Right atrium auricular region (tissue), 2 donors: Measurements from ENCODE around the gene MYH13. TPM values are rescaled to one million over a fixed set of nuclear protein-coding genes. Genes with fewer than 3 reads are reported as not detected.

Experiments
- DNase-seq: peaks from one replicate; pipeline ENCODE4 v3.0.0-alpha.2; 2019; ENCODE audit warnings: low spot score
- H3K27ac ChIP-seq, 2 donors: fragments of 200-600 bp; sonication (generic); 1 replicate in 1 of 2; 2 replicates in 1 of 2; pipeline ENCODE4 v1.5.1; 2016 to 2019
- H3K27me3 ChIP-seq, 2 donors: fragments of 200-600 bp; sonication (generic); one replicate each; pipeline versions ENCODE4 v1.5.1 to v1.6.0; 2017 to 2019
- H3K36me3 ChIP-seq: fragments of 200-600 bp; sonication (generic); one replicate; pipeline ENCODE4 v1.5.1; 2016
- H3K4me1 ChIP-seq, 2 donors: fragments of 200-600 bp; sonication (generic); one replicate each; pipeline versions ENCODE4 v1.5.1 to v1.6.0; 2017 to 2019
- H3K4me3 ChIP-seq, 2 donors: fragments of 200-600 bp; sonication (generic); 1 replicate in 1 of 2; 2 replicates in 1 of 2; pipeline ENCODE4 v1.5.1; 2017 to 2019; ENCODE audit warnings: mild to moderate bottlenecking in 1 of 2, moderate library complexity in 1 of 2
- H3K9me3 ChIP-seq, 2 donors: fragments of 200-600 bp; sonication (generic); one replicate each; pipeline ENCODE4 v1.5.1; 2019
- total RNA-seq, 2 donors: library from RNA; depleted of rRNA; stranded (reverse); fragments of >200 nt; gene quantifications; one replicate each; pipeline ENCODE4 v1.1.0, GENCODE V29; 2016
- TF ChIP-seq, protein P1 (sequence below), 2 donors: fragments of 200-600 bp; sonication (generic); IDR thresholded peaks; one replicate each; pipeline ENCODE4 v1.5.1; 2019; ENCODE audit warnings: antibody characterized with exemption in 2 of 2

MYH13 gene
- total RNA-seq, 2 donors from 2014 or later: not detected

DNA sequence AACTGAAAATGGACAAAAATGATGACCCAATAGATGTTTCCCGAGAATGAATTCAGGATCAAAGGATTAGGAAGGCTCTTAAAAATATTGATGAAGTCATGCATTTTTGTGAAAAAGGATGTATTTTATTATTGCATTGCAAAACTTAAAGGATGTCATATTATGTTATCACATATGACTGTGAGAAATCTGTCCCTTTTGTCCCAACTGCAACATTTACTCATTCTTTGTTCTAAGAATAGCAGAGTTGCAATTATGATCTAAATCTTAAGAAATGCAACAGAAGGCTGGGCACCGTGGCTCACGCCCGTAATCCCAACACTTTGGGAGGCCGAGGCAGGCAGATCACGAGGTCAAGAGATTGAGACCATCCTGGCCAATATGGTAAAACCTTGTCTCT, 13.1 kb upstream of the MYH13 start:
- TF ChIP-seq, protein P1, sequence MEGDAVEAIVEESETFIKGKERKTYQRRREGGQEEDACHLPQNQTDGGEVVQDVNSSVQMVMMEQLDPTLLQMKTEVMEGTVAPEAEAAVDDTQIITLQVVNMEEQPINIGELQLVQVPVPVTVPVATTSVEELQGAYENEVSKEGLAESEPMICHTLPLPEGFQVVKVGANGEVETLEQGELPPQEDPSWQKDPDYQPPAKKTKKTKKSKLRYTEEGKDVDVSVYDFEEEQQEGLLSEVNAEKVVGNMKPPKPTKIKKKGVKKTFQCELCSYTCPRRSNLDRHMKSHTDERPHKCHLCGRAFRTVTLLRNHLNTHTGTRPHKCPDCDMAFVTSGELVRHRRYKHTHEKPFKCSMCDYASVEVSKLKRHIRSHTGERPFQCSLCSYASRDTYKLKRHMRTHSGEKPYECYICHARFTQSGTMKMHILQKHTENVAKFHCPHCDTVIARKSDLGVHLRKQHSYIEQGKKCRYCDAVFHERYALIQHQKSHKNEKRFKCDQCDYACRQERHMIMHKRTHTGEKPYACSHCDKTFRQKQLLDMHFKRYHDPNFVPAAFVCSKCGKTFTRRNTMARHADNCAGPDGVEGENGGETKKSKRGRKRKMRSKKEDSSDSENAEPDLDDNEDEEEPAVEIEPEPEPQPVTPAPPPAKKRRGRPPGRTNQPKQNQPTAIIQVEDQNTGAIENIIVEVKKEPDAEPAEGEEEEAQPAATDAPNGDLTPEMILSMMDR (IDR thresholded peaks at IDR 0.05): no peak
- Histone ChIP-seq H3K4me3 (no peak overlapping the region), H3K27ac (no peak overlapping the region), H3K27me3 (no peaks in the 10 kb centered on the region), H3K4me1 (no peaks in the 10 kb centered on the region), H3K9me3 (no peaks in the 10 kb centered on the region), H3K36me3 (no peaks in the 10 kb centered on the region)
- DNase-seq: no peak

DNA sequence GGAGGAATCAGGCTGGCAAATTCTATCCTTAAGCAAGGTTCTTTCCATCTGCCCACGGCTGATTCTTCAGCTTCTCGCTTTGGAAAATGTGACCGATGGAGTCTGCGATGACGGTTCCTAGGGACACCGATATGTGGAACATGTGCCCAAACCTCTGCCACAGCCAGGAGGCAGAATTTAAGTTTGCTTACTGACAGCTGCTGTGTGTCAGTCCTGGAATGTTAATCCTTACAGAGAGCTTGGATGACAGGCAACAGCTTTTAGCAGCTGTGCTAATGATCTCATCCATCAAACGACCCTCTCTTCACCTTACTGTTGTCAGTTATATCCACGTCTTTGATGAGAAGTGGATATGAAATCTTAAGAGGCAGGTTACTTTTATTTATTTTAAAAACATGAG, 11.4 kb upstream of the MYH13 start:
- TF ChIP-seq, protein P1 (IDR thresholded peaks at IDR 0.05): no peak
- Histone ChIP-seq H3K36me3 (no peaks in the 10 kb centered on the region), H3K27me3 (no peaks in the 10 kb centered on the region), H3K4me1 (no peaks in the 10 kb centered on the region), H3K27ac (no peak overlapping the region), H3K4me3 (no peak overlapping the region), H3K9me3 (no peaks in the 10 kb centered on the region)
- no peak for DNase-seq

DNA sequence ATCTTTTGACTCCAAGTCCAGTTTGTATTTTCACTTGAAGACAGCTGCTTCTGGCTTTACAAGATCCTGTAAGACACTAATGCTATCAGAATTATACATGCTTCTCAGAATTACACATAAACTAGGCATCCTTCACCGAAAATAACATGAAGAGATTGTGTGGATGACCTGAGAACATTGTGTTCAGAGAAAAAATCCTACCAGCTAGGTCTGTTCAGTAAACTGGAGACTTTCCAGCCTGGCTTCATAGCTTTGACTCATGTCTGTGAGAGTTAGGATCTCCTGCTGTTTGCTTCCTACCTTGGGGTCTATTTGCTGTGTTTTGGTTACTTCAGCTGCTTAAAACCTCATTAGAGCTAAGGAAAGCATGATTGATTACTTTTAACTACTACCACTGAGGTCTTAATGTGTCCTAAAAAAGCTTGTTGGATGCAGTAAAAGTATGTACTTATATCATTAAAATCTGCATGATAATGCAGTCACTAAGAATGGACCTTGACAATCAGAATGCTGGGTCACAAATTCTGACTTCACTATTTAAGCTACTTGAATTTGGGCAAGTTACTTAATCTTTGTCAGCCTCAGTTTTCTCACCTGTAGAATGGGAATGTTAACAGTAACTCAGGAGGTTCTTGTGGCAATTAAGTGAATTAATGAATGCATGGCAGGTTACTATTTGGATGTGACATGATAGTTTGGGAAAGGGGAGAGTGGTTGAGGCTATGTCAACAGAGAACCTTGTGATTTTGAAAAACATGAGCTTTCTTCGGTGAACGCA, 8.0 kb upstream of the MYH13 start:
- Histone ChIP-seq H3K27ac (no peak overlapping the region), H3K27me3 (no peaks in the 10 kb centered on the region), H3K4me1 (no peaks in the 10 kb centered on the region), H3K9me3 (no peaks in the 10 kb centered on the region), H3K36me3 (no peaks in the 10 kb centered on the region), H3K4me3 (no peak overlapping the region)
- TF ChIP-seq, protein P1 (IDR thresholded peaks at IDR 0.05): no peak
- DNase-seq: no peak

DNA sequence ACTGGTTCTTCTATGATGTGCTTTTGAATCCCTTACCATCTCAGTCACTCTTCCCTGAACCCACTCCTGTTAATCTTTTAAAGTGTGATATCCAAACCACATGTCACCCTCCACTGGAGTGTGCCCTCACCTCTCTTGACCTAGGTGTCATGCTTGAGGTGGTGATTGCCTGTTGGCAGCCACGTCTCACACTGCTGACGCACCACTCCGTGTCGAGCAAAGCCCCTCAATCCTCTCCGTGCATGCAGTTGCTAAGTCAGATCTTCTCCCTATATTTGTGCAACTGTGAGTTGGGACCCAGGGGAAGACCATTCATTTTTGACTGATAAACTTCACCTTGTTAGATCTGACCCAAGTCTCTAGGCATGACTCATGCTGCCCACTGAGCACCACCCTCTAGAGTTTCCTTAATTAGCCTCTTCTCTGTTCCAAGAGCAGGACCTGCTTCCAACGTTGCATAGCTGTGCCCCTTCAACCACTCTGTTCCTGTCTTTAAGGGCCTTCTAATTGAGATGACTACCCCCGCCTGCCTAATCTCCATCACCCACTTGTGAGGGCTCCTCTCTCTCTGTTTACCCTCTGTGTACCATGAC, 2.7 kb downstream of the MYH13 start:
- no peak for DNase-seq
- Histone ChIP-seq H3K4me3 (no peak overlapping the region), H3K4me1 (no peaks in the 10 kb centered on the region), H3K36me3 (no peaks in the 10 kb centered on the region), H3K27ac (no peak overlapping the region), H3K9me3 (no peaks in the 10 kb centered on the region), H3K27me3 (no peaks in the 10 kb centered on the region)
- TF ChIP-seq, protein P1 (IDR thresholded peaks at IDR 0.05): no peak

DNA sequence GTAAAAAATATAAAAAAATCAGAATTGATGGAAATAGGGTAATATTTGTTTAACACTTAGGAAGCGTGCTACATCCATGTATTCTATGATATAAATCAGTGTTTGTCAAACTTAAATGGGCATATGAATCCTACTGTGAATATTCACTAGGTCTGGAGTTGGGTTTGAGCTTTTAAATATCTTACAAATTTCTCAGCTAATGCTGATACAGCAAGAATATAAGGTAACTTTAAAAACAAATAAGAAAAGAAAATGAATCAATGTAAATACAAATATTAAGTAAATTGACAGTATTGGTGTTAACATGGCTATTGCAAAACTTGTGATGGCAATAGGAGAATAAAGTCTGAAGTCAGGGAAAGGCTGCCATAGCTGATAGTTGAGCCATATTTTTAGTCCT, 3.6 kb downstream of the MYH13 start:
- Histone ChIP-seq H3K27me3 (no peaks in the 10 kb centered on the region), H3K27ac (no peak overlapping the region), H3K4me3 (no peak overlapping the region), H3K36me3 (no peaks in the 10 kb centered on the region), H3K4me1 (no peaks in the 10 kb centered on the region), H3K9me3 (no peaks in the 10 kb centered on the region)
- TF ChIP-seq, protein P1 (IDR thresholded peaks at IDR 0.05): no peak
- no peak for DNase-seq
